Activated naive CD8-positive, alpha-beta T cell treated with anti-CD3 and anti-CD28 coated beads, Interleukin-2, amount 10 ng/mL, durations not matched to agents 7 days and 5 days (primary cell): Measurements from ENCODE around the gene B3GNT3. TPM values are rescaled to one million over a fixed set of nuclear protein-coding genes. Genes with fewer than 3 reads are reported as not detected.
A peak's percentile ranks its signal among the peaks of the same experiment; 100 is the strongest.

Experiments
- ATAC-seq: fragments of 150-1000 bp; cut with Tn5 transposase; one replicate; pipeline ENCODE4 v1.10.0; 2021; ENCODE audit warnings: low read depth, moderate library complexity
- POLR2A ChIA-PET: fragments of 350-600 bp; sonication (Branson Sonifier 250); formaldehyde crosslinking; loops from one replicate; lab custom pipeline; 2021; ENCODE audit warnings: antibody characterized with exemption; lab: Charles Lee
- DNase-seq: peaks from one replicate; pipeline ENCODE4 v3.0.0; 2021
- H3K27ac Mint-ChIP-seq: one replicate; pipeline ENCODE4 v1.8.0; 2022; ENCODE audit warnings: mild to moderate bottlenecking, mixed read lengths
- H3K27me3 Mint-ChIP-seq: one replicate; pipeline ENCODE4 v1.8.0; 2022; ENCODE audit warnings: mild to moderate bottlenecking, moderate library complexity, mixed read lengths
- H3K36me3 Mint-ChIP-seq: one replicate; pipeline ENCODE4 v1.8.0; 2021; ENCODE audit warnings: mild to moderate bottlenecking, mixed read lengths
- H3K4me1 Mint-ChIP-seq: one replicate; pipeline ENCODE4 v1.8.0; 2021; ENCODE audit warnings: mixed read lengths
- H3K4me3 Mint-ChIP-seq: one replicate; pipeline ENCODE4 v1.8.0; 2022; ENCODE audit warnings: mild to moderate bottlenecking, moderate library complexity, mixed read lengths
- H3K9me3 Mint-ChIP-seq: one replicate; pipeline ENCODE4 v1.8.0; 2021; ENCODE audit warnings: mixed read lengths
- total RNA-seq, 2 experiments: library from RNA; stranded (reverse); gene quantifications; one replicate each; pipeline ENCODE4 v1.2.3, GENCODE V29; 2021

B3GNT3 gene
- total RNA-seq, 2 experiments from 2014 or later: not detected

DNA sequence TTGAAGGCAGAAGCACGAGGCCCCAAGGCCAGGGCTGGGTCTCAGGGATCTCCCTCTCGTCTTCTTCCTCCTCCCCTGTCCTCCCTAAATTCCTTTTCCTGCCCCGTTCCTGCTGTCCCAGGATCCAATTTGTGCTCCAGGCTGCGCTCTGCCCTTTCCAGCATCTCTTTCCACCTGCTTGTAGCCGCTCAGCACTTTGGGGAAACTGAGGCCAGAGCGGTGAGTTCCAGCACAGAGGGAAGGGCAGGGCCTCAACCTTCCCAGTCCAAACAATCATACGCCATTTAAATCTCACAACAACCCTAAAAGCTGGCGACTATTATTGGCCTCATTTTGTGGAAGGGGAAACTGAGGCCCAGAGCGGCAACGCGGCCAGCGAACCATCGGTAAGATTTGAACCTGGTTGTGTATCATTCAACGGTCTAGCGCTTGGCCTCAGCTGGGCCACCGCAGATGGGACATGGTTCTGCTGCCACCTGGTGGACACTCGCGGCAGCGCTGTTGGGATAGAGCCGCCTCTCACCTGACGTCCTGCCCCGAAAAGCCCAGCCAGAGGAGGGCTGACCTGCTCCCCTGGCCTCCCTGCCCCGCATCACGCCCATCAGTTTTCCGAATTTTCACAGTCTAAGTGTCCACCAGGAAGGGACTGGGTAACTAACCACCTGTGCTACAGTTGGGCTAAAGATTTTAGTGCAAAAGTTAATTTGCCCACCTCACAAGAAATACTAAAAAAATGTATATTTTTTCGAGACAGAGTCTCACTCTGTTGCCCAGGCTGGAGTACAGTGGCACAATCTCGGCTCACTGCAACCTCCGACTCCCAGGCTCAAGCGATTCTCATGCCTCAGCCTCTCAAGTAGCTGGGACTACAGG is 60.6 kb downstream of the B3GNT3 start:
- Mint-ChIP-seq H3K9me3 (no peaks in the 10 kb centered on the region), H3K4me1 (peaks cover 19% of the 10 kb centered on the region), H3K36me3 (peaks cover 11% of the 10 kb centered on the region), H3K27ac (peak overlapping the region; percentile 52), H3K4me3 (no peak overlapping the region), H3K27me3 (no peaks in the 10 kb centered on the region)
- DNase-seq: peak; percentile 95
- peak; percentile 28 for ATAC-seq
- POLR2A ChIA-PET: interaction anchor here (0.6 to 1.5 kb wide), 7 partner anchors 9 to 332 kb away, joined by 3 to 4 read pairs (median 3); partner anchors contain the start of genes CCDC124, FCHO1 and SLC5A5

DNA sequence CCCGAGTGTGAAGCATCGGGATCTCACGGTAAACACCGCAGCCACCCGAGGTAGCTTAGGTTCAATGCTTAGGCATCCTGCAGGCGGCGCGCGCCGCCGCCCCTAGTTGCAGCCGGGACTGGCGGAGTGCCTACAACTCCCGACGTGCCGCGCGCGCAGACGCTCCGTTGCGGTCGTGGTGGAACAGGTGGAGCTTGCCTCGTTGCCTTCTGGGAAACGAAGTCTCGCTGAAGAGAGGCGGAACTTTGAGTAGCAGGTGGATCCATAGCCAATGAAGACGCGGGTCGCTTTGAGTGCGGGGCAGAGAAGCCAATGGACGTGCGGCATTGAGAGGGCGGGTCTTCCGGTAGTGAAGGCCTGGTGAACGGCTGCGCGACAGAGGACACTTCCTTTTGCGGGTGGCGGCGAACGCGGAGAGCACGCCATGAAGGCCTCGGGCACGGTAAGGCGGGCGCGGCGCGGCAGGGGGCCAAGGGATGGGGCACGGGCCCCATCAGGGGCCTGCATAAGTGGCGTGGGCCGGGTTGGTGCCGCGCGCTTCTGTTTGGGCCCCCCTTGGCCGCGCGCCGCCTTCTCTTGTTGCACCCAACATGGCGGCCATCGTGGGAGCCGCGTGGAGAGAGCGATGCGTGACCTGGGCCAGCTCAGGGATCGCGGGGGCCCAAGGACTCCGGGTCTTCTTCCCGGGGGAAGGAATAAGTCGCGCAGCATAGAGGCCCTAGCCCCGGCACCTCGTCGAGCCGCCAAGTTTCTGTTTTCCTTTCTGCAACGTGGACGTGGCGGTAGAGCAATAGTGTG is 64.8 kb downstream of the B3GNT3 start, which contains the start of gene RPL18A:
RPL18A (plus strand) TSS at position 378 of the 798 bp plus-strand sequence; CDS start at position 425, 47 bp downstream.
- no peaks in the 10 kb centered on the region for H3K9me3 Mint-ChIP-seq
- peaks cover 21% of the 10 kb centered on the region for H3K36me3 Mint-ChIP-seq
- peaks cover 23% of the 10 kb centered on the region for H3K4me1 Mint-ChIP-seq
- POLR2A ChIA-PET: interaction anchor here (0.6 to 3.8 kb wide), 25 partner anchors 8 to 463 kb away, joined by 3 to 195 read pairs (median 4); partner anchors contain the start of genes B3GNT3, CCDC124, FCHO1 and JAK3
- H3K27me3 Mint-ChIP-seq: no peaks in the 10 kb centered on the region
- ATAC-seq (peak; percentile 94), DNase-seq (peak; percentile 94)
- H3K4me3 Mint-ChIP-seq: peak within 1 kb of the TSS; percentile 95
- H3K27ac Mint-ChIP-seq: peak within 1 kb of the TSS; percentile 91

DNA sequence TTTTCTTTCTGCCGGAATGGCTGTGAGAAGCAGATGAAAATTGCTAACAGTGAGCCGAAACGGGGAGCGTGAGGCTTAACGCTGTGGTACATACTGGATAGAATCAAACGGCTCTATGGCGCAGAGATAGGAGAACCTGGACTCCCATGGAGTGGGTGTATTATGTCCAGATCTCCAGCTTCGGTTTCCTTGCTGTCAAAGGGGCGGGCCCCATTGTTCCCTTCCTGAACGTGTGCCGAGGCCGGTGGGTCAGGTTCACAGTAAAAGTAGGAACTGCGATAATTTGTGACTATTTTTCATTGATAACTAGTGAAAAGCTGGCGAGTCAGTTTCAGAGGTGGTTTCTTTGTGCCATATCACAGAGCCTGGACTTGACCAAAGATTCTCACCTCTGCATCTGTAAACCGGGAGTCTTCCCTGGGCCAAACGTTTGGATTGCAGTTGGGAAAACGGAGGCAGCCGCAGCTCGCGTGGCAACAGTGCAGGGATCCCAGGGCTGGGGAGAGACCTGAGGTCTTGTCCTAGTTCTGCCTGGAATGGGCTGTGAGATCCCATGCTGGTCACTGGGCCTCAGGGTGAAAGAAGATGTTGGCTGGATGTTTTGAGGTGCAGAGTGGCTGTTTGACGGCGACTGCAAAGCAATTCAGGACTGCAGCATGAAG is 65.5 kb downstream of the B3GNT3 start:
- H3K4me1 Mint-ChIP-seq: peaks cover 25% of the 10 kb centered on the region
- POLR2A ChIA-PET: interaction anchor here (0.6 to 3.8 kb wide), 10 partner anchors 10 to 363 kb away, joined by 3 to 195 read pairs (median 5); partner anchors contain the start of genes CCDC124, JAK3 and SLC5A5
- peak overlapping the region; percentile 91 for H3K27ac Mint-ChIP-seq
- H3K9me3 Mint-ChIP-seq: no peaks in the 10 kb centered on the region
- DNase-seq (no peak), ATAC-seq (no peak)
- H3K27me3 Mint-ChIP-seq: no peaks in the 10 kb centered on the region
- peaks cover 21% of the 10 kb centered on the region for H3K36me3 Mint-ChIP-seq
- peak overlapping the region; percentile 95 for H3K4me3 Mint-ChIP-seq

DNA sequence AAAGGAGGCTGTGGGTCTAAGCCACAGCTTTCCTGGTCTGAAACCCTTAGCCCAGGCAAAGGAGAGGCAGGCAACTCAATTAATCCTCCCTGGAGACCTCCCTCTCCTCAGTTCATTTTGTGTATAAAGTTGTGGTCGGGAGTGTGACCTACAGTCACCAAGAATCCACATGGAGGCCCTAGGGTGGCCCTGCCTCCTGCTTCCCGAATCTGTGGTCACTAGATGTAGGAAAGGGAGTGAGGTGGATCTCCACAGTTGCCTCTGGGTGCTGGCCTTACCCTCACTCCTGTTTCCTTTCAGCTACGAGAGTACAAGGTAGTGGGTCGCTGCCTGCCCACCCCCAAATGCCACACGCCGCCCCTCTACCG is 66.0 kb downstream of the B3GNT3 start:
- Mint-ChIP-seq H3K9me3 (no peaks in the 10 kb centered on the region), H3K36me3 (peaks cover 21% of the 10 kb centered on the region), H3K4me3 (peak overlapping the region; percentile 95), H3K4me1 (peaks cover 23% of the 10 kb centered on the region), H3K27me3 (no peaks in the 10 kb centered on the region), H3K27ac (peak overlapping the region; percentile 91)
- DNase-seq (no peak), ATAC-seq (no peak)
- POLR2A ChIA-PET: interaction anchor here (0.6 to 3.8 kb wide), 6 partner anchors 11 to 363 kb away, joined by 3 to 195 read pairs (median 18); partner anchors contain the start of genes CCDC124, JAK3 and SLC5A5

DNA sequence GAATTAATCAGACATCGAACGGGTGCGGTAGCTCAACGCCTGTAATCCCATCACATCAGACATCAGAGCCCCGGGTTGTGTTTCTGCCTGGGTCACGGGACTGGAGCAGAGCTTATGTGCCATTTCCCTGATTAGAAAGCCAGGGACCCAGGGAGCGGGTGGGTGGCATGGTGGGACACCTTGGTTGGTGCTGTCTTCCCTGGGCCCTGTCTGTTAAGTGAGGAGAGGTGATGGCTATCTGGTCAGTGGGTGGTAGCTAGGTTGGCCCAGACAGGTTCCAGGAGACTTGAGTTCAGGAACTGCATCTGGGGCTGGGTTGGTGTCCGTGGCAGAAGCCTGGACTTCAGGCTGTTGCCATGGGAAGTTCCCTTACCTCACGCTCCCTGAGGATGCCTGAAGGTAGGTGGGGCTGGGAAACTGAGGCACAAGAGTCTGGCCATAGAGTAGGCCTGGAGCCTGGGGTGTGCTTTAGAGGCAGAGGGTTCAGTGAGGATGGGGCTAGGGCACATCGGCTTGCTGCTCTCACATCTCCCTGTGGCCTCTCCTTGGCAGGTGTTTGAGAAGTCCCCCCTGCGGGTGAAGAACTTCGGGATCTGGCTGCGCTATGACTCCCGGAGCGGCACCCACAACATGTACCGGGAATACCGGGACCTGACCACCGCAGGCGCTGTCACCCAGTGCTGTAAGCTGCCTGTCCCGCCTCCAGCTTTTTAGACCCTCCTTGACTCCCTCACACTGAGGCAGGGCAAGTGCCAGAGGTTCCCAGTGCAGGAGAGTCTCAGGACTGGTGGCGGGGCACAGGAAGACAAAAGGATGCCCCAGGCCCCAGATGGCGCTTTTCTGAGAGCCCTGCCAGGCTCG is 66.8 kb downstream of the B3GNT3 start:
- POLR2A ChIA-PET: interaction anchor here (1.4 to 3.8 kb wide), 2 partner anchors 10 to 71 kb away, joined by 3 to 44 read pairs; partner anchors contain the start of genes CCDC124 and SLC5A5
- ATAC-seq: no peak
- Mint-ChIP-seq H3K36me3 (peaks cover 21% of the 10 kb centered on the region), H3K4me3 (peak overlapping the region; percentile 95), H3K27me3 (no peaks in the 10 kb centered on the region), H3K9me3 (no peaks in the 10 kb centered on the region), H3K27ac (peak overlapping the region; percentile 91), H3K4me1 (peaks cover 23% of the 10 kb centered on the region)
- no peak for DNase-seq

DNA sequence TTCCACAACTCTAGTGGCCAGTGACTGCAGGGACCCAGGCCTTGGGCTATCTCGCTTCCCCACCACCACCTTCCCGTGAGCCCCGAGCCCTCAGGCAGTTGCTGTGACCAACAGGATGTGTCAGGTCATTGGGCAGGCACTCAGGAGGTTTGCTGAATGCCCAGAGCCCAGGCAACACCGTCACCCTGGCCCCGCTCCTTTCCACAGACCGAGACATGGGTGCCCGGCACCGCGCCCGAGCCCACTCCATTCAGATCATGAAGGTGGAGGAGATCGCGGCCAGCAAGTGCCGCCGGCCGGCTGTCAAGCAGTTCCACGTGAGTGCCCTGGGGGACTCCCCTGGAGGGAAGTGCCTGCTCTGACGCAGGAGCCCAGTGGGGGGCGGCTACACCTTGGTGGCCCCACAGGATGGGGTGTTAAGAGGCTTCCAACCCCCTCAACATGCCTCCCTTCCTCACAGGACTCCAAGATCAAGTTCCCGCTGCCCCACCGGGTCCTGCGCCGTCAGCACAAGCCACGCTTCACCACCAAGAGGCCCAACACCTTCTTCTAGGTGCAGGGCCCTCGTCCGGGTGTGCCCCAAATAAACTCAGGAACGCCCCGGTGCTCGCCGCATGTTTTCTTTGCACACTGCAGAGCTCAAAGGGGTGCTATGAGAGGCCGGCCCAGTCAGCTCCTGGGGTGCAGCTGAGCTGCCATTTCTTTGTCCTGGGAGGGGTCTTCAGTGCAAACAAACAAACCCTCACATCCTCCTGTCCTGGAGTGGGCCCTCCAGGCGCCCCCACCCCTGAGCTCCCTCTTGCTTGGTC is 68.0 kb downstream of the B3GNT3 start:
- no peak overlapping the region for H3K4me3 Mint-ChIP-seq
- DNase-seq (no peak), ATAC-seq (no peak)
- peaks cover 23% of the 10 kb centered on the region for H3K4me1 Mint-ChIP-seq
- POLR2A ChIA-PET: interaction anchor here (1.4 to 2.8 kb wide), 3 partner anchors 9 to 70 kb away, joined by 3 to 11 read pairs (median 10); partner anchors contain the start of genes CCDC124 and SLC5A5
- peaks cover 21% of the 10 kb centered on the region for H3K36me3 Mint-ChIP-seq
- no peak overlapping the region for H3K27ac Mint-ChIP-seq
- H3K27me3 Mint-ChIP-seq: no peaks in the 10 kb centered on the region
- H3K9me3 Mint-ChIP-seq: no peaks in the 10 kb centered on the region

Other genes starting within 250 kb of the B3GNT3 start
- gene COLGALT1, start 239.5 kb upstream of the B3GNT3 start, total RNA-seq: 10 to 100 TPM; 63.3 to 68.4 TPM
- under 1 TPM; 0.06 to 0.25 TPM for gene UNC13A, start 106.8 kb upstream of the B3GNT3 start, total RNA-seq
- 10 to 100 TPM; 71.2 to 78.4 TPM for gene MAP1S, start 75.7 kb upstream of the B3GNT3 start, total RNA-seq
- 10 to 100 TPM; 74.2 to 77.9 TPM for gene FCHO1, start 43.7 kb upstream of the B3GNT3 start, total RNA-seq
- gene INSL3, start 26.4 kb downstream of the B3GNT3 start, total RNA-seq: 1 to 10 TPM; 1.6 to 2.9 TPM
- 100 to 1,000 TPM; 119 to 122 TPM for gene JAK3, start 52.8 kb downstream of the B3GNT3 start, total RNA-seq
- 1,000 to 10,000 TPM; 2,260 to 2,272 TPM for gene RPL18A, start 64.8 kb downstream of the B3GNT3 start, total RNA-seq
- gene SLC5A5, start 76.8 kb downstream of the B3GNT3 start, total RNA-seq: 1 to 10 TPM; 1.8 to 2.2 TPM
- gene CCDC124, start 137.9 kb downstream of the B3GNT3 start, total RNA-seq: 10 to 100 TPM; 54.2 to 56.4 TPM
- gene KCNN1, start 172.0 kb downstream of the B3GNT3 start, total RNA-seq: not detected
- 10 to 100 TPM; 66.5 to 71.2 TPM for gene ARRDC2, start 213.0 kb downstream of the B3GNT3 start, total RNA-seq